HL-60 (cell line): ENCODE measurements around the gene TCP11.

Experiments used
- DNase-seq, 2 experiments: peaks; one replicate each; pipeline ENCODE4 v3.0.0-alpha.2; 2010 to 2020; ENCODE audit warnings: low read depth in 1 of 2, low spot score in 1 of 2
- H3K27ac ChIP-seq: fragments of 250-450 bp; sonication (Bioruptor Pico); replicated peaks from 2 replicates; pipeline ENCODE4 v1.5.1; 2020; ENCODE audit warnings: mild to moderate bottlenecking, moderate library complexity
- H3K27me3 ChIP-seq: fragments of 250-450 bp; sonication (Bioruptor Pico); 2 replicates; pipeline ENCODE4 v1.5.1; 2021; ENCODE audit warnings: mild to moderate bottlenecking, moderate library complexity; ENCODE audit not compliant: insufficient read depth, poor library complexity, severe bottlenecking
- H3K4me3 ChIP-seq: replicated peaks from 2 replicates; pipeline ENCODE4 v1.5.1; 2011; ENCODE audit warnings: mild to moderate bottlenecking, control low read depth, low read length; ENCODE audit not compliant: insufficient read depth
- GABPA ChIP-seq: IDR thresholded peaks from 2 replicates; pipeline ENCODE4 v1.6.1; 2012; ENCODE audit warnings: low read depth
- POLR2AphosphoS5 ChIP-seq: IDR thresholded peaks from 2 replicates; pipeline ENCODE4 v1.6.1; 2012; ENCODE audit warnings: low read depth
- SPI1 ChIP-seq: IDR thresholded peaks from 2 replicates; pipeline ENCODE4 v1.6.1; 2012; ENCODE audit warnings: low read depth, mild to moderate bottlenecking, borderline replicate concordance
- TF ChIP-seq, protein P1 (sequence below): IDR thresholded peaks from one replicate; pipeline ENCODE4 v1.5.1; 2011; ENCODE audit warnings: low read length, control low read depth, inconsistent platforms; ENCODE audit not compliant: insufficient read depth
- TF ChIP-seq, protein P2 (sequence below): IDR thresholded peaks from 2 replicates; pipeline ENCODE4 v1.6.1; 2012; ENCODE audit warnings: low read depth; ENCODE audit not compliant: insufficient replicate concordance

The TCP11 gene

GRCh38 chr6:35078896-35079295, 62.2 kb downstream of the TCP11 start:
- TF ChIP-seq POLR2AphosphoS5 = no peak
- TF ChIP-seq, protein P1, sequence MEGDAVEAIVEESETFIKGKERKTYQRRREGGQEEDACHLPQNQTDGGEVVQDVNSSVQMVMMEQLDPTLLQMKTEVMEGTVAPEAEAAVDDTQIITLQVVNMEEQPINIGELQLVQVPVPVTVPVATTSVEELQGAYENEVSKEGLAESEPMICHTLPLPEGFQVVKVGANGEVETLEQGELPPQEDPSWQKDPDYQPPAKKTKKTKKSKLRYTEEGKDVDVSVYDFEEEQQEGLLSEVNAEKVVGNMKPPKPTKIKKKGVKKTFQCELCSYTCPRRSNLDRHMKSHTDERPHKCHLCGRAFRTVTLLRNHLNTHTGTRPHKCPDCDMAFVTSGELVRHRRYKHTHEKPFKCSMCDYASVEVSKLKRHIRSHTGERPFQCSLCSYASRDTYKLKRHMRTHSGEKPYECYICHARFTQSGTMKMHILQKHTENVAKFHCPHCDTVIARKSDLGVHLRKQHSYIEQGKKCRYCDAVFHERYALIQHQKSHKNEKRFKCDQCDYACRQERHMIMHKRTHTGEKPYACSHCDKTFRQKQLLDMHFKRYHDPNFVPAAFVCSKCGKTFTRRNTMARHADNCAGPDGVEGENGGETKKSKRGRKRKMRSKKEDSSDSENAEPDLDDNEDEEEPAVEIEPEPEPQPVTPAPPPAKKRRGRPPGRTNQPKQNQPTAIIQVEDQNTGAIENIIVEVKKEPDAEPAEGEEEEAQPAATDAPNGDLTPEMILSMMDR = no peak
- TF ChIP-seq GABPA = no peak
- TF ChIP-seq, protein P2, sequence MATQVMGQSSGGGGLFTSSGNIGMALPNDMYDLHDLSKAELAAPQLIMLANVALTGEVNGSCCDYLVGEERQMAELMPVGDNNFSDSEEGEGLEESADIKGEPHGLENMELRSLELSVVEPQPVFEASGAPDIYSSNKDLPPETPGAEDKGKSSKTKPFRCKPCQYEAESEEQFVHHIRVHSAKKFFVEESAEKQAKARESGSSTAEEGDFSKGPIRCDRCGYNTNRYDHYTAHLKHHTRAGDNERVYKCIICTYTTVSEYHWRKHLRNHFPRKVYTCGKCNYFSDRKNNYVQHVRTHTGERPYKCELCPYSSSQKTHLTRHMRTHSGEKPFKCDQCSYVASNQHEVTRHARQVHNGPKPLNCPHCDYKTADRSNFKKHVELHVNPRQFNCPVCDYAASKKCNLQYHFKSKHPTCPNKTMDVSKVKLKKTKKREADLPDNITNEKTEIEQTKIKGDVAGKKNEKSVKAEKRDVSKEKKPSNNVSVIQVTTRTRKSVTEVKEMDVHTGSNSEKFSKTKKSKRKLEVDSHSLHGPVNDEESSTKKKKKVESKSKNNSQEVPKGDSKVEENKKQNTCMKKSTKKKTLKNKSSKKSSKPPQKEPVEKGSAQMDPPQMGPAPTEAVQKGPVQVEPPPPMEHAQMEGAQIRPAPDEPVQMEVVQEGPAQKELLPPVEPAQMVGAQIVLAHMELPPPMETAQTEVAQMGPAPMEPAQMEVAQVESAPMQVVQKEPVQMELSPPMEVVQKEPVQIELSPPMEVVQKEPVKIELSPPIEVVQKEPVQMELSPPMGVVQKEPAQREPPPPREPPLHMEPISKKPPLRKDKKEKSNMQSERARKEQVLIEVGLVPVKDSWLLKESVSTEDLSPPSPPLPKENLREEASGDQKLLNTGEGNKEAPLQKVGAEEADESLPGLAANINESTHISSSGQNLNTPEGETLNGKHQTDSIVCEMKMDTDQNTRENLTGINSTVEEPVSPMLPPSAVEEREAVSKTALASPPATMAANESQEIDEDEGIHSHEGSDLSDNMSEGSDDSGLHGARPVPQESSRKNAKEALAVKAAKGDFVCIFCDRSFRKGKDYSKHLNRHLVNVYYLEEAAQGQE = no peak
- TF ChIP-seq SPI1 = no peak
- DNase-seq = no peak
- H3K4me3 ChIP-seq = no peak overlapping the region
- H3K27me3 ChIP-seq = no peaks in the 10 kb centered on the region
- H3K27ac ChIP-seq = no peak overlapping the region

DNA sequence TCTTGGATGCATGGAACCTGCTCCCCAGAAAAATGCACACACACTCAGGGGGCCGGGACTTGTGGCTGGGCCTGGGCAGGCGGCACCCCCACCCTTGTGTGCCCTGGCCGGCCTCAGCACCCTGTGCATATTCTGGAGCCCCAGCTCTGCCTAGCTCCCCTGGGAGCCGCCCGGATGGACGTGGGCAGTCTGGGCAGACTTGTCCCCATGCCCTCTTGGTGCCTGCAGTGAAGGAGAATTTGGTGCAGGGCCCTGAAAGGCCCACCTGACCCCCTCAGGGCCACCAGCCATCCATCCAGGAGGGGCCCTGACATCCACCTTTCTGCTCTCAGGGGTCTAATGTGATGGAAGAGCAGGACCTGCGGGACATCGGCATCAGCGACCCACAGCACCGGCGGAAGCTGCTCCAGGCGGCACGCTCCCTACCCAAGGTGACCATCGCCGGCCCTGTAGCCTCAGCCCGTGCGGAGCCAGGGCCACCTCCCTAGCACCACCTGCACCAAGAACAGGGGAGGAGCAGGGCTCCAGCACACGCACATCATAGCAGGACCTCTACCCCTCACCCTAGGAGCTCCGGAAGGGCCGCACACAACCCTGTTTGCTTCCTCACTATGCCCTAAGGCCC, 62.8 kb downstream of the TCP11 start:
- no peak for DNase-seq
- no peak for TF ChIP-seq GABPA
- no peak for TF ChIP-seq POLR2AphosphoS5
- TF ChIP-seq, protein P2 = no peak
- TF ChIP-seq SPI1 = no peak
- TF ChIP-seq, protein P1 = no peak
- no peak overlapping the region for H3K4me3 ChIP-seq
- no peak overlapping the region for H3K27ac ChIP-seq
- H3K27me3 ChIP-seq = no peaks in the 10 kb centered on the region

GRCh38 chr6:35077713-35078105, 63.4 kb downstream of the TCP11 start:
- Histone ChIP-seq H3K27me3 (no peaks in the 10 kb centered on the region), H3K27ac (no peak overlapping the region), H3K4me3 (no peak overlapping the region)
- DNase-seq = no peak
- no peak for TF ChIP-seq GABPA
- TF ChIP-seq POLR2AphosphoS5 = no peak
- TF ChIP-seq, protein P2 = no peak
- TF ChIP-seq, protein P1 = no peak
- TF ChIP-seq SPI1 = no peak
